HEK293 (cell line): ENCODE data around the gene KREMEN2.

Experiments used
- CTCF ChIP-seq: fragments of 450-650 bp; formaldehyde crosslinking; IDR thresholded peaks from 2 replicates; pipeline ENCODE4 v1.5.1; 2016; ENCODE audit warnings: missing biosample characterization, missing genetic modification characterization
- KLF16 ChIP-seq: fragments of 450-650 bp; formaldehyde crosslinking; IDR thresholded peaks from 2 replicates; pipeline ENCODE4 v1.5.1; 2017; ENCODE audit warnings: missing biosample characterization, missing genetic modification characterization
- PATZ1 ChIP-seq: fragments of 450-650 bp; formaldehyde crosslinking; IDR thresholded peaks from 2 replicates; pipeline ENCODE4 v1.5.1; 2016; ENCODE audit warnings: missing biosample characterization, missing genetic modification characterization
- PRDM1 ChIP-seq: fragments of 450-650 bp; formaldehyde crosslinking; IDR thresholded peaks from 2 replicates; pipeline ENCODE4; 2016; ENCODE audit warnings: missing biosample characterization, missing genetic modification characterization
- YY2 ChIP-seq: fragments of 450-650 bp; formaldehyde crosslinking; IDR thresholded peaks from 2 replicates; pipeline ENCODE4 v1.5.1; 2016; ENCODE audit warnings: missing biosample characterization, missing genetic modification characterization
- ZBTB8A ChIP-seq: fragments of 450-650 bp; formaldehyde crosslinking; IDR thresholded peaks from 2 replicates; pipeline ENCODE4 v1.5.1; 2016; ENCODE audit warnings: missing biosample characterization, missing genetic modification characterization
- ZNF10 ChIP-seq: fragments of 450-650 bp; formaldehyde crosslinking; IDR thresholded peaks from 2 replicates; pipeline ENCODE4 v1.5.1; 2017; ENCODE audit warnings: missing biosample characterization, missing genetic modification characterization
- ZNF114 ChIP-seq: fragments of 450-650 bp; formaldehyde crosslinking; IDR thresholded peaks from 2 replicates; pipeline ENCODE4 v1.5.0; 2017; ENCODE audit warnings: missing biosample characterization, missing genetic modification characterization
- ZNF26 ChIP-seq: fragments of 450-650 bp; formaldehyde crosslinking; IDR thresholded peaks from 2 replicates; pipeline ENCODE4 v1.5.1; 2016; ENCODE audit warnings: missing biosample characterization, missing genetic modification characterization
- ZNF274 ChIP-seq, 2 experiments: fragments of 200-500 bp in 1 of 2; fragments of 450-650 bp in 1 of 2; sonication (Bioruptor generic) in 1 of 2; formaldehyde crosslinking in 1 of 2; IDR thresholded peaks; 2 replicates each; pipeline versions ENCODE4 v1.5.1 to v1.6.1; 2014 to 2016; ENCODE audit warnings: borderline replicate concordance in 1 of 2, inconsistent platforms in 1 of 2, low read length in 1 of 2, missing biosample characterization in 1 of 2, missing genetic modification characterization in 1 of 2
- ZNF521 ChIP-seq: fragments of 450-650 bp; formaldehyde crosslinking; IDR thresholded peaks from 2 replicates; pipeline ENCODE4 v1.5.1; 2017; ENCODE audit warnings: missing biosample characterization, mild to moderate bottlenecking, missing genetic modification characterization
- ZSCAN30 ChIP-seq: fragments of 450-650 bp; IDR thresholded peaks from 2 replicates; pipeline ENCODE4 v1.5.1; 2018; ENCODE audit warnings: missing biosample characterization, mild to moderate bottlenecking, missing genetic modification characterization, moderate library complexity

- no peak for TF ChIP-seq PRDM1 (tag by site-specific recombination)
- no peak for TF ChIP-seq ZNF274 (IDR thresholded peaks at IDR 0.05; ENCODE audit: low read length)
- TF ChIP-seq ZNF274 (tag by site-specific recombination; IDR thresholded peaks at IDR 0.05; ENCODE audit: borderline replicate concordance) = no peak
- no peak for TF ChIP-seq ZBTB8A (tag by site-specific recombination)
- no peak for TF ChIP-seq YY2
- no peak for TF ChIP-seq CTCF (tag by site-specific recombination)
- no peak for TF ChIP-seq PATZ1 (tag by site-specific recombination)
- no peak for TF ChIP-seq ZSCAN30 (tag by site-specific recombination)
- TF ChIP-seq ZNF26 = no peak
- TF ChIP-seq ZNF521 (tag by site-specific recombination) = no peak
- TF ChIP-seq KLF16 (tag by site-specific recombination) = no peak
- no peak for TF ChIP-seq ZNF114 (tag by site-specific recombination)
- TF ChIP-seq ZNF10 (tag by site-specific recombination) = no peak
Observed at GRCh38 chr16:2930236-2930635, 33.8 kb upstream of the KREMEN2 start.
